NCI-H1417 treated with DMSO at 0.1 percent for 48 hours (cell line): ENCODE data around the gene NKX2-4.
"Not testable (repeated sequence)": the region's sequence is repeated elsewhere in the genome, so short reads cannot be mapped to it uniquely, and the experiment has no call there.

Source experiments
- DNase-seq: peaks from one replicate; lab custom pipeline; 2025; lab: John Stamatoyannopoulos, UW

The NKX2-4 gene

DNA sequence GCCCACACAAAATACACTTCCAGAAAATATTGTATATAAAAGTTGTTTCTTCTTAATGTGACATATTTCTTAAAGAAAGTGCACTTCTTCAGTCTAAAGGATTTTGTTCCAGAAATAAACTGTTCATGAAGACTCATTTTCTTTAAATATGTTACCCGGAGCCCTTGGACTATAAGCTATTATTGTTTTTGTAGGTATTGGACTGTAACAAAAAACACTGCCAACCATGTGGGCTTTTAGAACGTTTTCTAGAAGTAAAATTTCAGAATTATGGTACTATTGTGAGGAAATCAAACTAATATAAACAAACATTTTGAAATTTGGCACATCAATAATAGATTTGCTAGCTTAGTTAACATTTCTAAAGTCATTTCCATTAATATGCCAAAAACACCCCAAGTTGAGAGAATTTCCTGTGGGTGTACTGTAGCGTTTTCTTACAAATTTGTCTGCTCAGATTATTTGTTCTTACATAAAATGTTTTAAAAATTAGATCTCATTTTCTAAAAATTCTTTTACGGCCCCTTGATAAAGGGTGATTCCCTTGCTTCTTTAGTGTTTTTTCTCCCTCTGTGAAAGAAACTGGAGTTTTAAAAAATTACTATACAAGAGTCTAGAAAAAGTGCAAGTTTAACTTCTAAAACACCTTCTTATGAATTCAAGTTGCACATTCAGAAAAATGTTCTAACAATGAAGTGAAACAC, 3.4 kb downstream of the NKX2-4 start:
- DNase-seq = no peak

DNA sequence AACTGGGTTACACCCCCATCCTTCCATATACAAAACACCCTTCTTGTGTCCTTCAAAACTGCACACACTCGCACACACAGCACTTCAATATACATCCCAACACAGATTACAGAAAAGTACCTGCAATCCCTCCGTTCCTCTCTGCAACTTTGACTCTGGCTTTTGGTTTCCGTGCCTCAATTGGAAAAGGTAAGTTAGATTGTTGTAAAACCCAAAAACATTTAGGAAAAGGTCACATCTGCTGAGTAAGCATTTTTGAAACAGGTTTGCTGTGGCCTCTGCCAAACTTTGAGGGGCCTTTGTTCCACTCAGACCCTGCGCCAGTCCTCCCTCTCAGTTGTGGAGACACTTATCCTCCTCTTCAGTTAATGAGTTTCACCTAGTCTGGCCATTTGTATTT, 4.2 kb downstream of the NKX2-4 start:
- DNase-seq = no peak

DNA sequence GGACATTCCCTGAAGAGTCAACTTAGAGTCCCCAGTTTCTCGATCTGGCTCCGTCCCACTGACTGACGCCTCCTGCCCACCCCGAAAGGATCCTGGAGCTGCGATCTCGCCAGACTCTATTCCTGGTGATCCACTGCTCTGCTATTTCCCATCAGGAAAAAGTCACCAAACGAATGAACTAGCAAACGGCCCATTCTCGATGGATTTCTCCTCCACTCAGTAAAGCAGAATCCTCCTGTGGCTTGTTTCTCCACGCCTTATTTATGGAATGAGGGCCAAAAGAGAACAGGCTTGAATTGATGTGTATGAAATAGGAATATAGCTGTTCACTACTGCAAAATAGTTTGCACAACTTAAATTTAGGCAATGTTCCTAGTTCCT, 5.4 kb downstream of the NKX2-4 start:
- DNase-seq = no peak

DNA sequence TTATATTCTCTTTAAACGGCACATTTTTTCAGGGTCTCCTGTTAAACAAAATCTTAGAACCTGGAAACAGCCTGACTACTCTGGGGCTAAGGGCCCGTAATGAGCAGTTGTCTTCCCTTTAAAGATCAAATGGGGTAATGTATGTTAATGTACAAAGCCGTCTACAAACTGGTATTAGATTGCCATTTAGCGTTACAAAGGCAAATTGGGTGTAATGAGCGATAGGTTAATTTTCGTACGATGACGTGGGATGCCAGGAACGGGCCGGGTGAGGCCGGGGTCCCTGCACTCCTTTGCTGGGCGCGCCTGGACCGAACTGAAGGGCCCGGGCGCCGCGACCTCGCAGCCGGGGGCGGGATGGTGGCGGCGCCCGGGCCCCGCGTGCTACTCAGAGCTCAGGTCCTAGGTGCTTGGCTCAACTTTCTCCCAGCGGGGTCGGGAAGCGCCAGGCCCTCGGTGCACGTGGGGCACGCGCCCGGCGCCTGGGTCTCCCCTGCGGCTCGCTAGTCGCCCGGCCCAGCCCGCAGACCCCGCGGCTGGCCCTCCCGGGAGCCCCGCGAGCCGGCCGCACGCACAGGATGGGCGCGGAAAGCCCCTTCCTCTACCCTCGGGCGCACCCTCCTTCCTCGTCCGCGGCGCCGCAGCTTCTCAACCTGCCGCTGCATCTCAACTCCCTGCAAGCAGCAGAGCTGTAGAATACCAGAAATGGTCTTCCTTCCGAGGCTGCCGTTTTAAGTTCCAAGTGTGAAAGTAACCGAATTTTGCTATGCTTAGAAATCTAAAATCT, 5.9 kb downstream of the NKX2-4 start:
- no peak for DNase-seq

DNA sequence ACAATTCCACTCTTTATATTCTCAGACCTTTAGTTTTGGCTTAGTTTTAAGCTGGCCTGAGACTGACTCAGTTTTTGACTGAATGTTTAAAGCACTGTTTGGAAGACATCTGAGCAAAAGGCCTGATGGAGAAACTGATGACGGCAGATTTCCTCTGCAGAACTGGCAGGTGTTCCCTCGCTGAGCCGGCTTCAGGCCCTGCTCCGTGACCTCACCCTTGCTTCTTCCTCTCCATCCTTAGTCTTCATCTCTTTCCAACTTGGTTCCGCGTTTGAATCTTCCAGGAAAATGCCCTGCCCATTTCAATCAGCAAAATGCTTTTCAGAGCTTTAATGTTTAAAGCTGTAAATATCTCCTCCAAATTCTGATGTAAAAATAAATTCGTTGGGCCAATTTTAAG, 6.6 kb downstream of the NKX2-4 start:
- no peak for DNase-seq

DNA sequence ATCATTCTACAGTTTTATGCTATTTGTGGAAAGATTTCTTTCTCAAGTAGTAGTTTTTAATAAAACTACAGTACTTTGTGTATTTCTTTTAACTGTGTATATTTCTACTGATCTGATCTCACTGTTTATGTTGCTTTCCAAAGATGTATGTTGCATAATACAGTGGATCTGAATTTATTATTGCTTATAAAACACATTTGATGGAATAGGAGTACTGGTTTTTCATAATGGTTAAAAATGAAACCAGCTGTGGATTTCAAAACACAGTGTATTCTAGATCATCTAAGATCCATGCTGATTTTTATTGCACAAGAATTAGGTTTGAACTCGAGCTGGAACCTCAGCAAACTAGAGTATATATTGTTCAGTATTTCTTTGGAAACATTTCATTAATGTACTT, 8.0 kb downstream of the NKX2-4 start:
- no peak for DNase-seq

DNA sequence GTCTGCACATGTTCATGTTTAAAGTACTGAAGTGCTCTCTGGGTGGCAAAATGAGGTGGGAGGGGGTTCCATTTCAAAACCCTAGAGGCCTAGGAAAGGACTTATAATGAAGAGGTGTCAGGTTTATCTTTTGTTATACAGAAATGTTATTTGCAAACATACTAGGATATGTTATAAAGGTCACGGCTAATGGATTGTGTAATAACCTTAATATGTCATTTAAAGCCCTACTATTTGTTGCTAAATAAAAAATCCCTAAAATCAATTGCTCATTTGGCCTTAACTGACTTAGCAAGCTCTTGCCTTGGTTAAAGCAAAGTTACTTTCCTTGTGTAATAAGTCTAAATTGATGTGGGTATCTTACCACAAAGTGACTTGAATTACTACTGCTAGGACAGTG, 8.8 kb downstream of the NKX2-4 start:
- DNase-seq = no peak

DNA sequence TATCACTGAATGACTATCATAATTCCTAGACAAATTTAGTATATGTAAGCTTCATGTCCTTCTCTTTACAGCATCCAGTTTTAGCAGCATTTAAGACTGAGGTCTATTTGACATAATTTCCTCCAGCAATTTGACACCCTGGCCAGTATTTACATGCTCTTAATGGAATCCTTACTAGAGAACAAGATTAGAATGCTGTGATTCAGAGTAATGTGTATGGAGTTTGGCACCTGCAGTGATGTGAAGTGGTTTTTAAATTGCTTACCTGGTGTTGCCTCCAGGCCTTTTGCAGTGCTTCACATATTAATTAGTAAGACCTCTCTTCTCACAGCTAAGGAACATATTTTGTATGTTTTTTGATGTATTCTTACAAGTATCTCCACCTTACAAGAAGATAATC, 9.8 kb downstream of the NKX2-4 start:
- peak; percentile 86 for DNase-seq

DNA sequence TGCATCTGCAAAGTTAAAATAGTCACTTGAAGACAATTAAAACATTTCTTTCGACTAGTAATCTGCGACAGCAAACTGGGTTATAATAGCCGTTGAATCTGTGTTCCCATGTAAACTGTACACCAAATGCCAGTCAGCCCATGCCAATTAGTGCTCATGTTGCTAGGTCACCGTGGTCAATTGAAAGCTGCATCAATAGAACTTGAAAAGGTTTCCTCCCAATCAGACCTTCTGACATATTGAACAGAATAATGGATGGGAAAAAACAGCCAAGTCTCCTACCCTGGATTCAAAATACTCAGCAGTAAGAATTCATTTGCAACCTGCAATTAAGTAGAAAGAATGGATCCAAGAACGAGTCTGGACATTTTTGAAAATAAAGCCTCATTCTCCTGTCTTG, 11.2 kb downstream of the NKX2-4 start:
- DNase-seq = no peak

DNA sequence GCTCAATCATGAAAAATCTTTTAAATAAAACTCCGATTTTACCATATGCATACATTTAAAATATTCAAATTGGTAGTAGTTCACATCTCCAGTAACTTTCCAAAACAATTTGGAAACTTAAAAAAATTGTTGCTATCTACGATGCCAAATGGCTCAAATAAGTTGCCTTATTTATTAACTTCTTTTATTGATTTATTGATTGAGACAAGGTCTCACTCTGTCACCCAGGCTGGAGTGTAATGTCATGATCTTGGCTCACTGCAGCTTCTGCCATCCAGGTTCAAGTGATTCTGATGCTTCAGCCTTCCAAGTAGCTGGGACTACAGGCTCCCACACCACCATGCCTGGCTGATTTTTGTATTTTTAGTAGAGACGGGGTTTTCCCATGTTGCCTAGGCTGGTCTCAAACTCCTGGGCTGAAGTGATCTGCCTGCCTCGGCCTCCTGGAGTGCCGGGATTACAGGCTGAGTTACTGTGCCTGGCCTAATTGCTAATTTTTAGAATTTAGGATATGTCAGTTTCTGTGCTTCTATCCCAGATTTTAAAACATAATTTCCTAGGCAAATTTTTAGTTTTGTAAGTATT, 12.9 kb downstream of the NKX2-4 start:
- DNase-seq = no peak

DNA sequence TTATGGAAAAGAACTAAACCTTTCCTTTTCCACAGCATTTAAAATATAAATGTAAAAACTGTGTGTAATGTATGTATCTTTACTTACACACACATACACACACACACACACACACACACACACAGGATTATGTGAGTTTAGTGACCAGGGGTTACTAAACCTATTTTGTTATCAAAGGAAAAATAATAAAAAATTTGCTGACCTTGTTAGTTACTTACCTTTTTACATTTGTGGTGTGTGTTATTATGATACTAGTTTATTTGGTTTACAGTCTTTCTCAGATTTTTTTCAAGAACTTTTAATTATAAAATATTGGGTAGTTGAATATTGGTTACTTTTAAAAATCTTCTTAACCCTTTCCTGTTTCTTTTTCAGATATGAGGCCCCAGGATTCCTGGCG, 15.7 kb downstream of the NKX2-4 start:
- DNase-seq = no peak

DNA sequence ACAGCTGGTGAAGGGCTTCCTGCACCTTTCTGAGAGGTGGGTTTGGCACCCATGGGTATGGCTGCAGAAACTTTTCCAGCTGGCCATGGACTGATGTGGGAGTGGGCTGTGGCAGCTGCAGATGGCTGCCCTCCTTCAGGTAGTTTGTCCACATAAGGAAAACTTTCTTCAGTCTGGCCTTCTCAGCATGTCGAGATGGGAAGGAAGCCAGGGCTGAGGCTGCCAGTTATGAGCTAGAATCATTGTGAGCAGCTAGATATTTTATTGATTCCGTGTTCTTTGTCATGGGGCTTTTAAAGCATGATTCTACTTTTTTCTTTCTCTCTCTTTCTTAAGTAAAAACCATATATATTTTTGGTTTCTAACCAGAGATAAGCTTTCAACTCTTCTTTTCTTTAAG, 16.6 kb downstream of the NKX2-4 start:
- no peak for DNase-seq

DNA sequence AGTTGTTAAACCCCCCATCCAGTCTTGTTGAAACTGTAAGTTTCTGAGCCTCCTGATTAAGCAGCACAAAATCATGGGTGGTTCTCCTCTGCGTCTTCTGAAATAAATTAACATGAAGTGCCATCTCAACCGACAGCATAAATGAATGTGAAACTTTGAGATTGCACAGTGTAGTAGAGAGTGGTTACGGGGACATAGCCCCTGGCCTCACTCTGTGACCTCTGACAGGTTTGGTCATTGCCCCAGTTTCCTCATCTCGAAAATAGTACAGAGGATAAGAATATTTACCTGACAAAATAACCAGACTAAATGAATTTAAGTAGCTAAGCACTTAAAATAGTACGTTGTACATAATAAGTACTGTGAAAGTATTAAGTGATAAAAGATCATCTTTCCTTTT, 19.1 kb downstream of the NKX2-4 start:
- DNase-seq = no peak

DNA sequence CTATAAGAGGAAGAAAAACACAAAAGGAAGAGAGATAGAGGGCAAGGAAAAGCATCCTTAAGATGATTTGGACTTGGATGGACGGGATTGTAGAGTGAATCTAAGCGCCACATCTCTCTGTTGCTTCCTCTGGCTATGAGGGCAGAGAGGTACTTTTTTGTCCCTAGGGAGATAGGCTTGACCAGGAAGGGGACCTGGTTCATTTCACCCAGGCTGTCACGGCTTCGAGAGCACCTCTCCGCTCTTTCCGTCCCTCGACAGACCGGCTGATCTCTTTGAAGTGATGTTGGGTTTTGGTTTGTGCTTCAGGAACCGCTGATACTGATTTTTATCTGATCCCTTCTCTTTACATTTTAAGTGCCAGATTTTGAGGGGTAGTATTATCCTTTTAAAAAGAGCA, 19.6 kb downstream of the NKX2-4 start:
- no peak for DNase-seq

DNA sequence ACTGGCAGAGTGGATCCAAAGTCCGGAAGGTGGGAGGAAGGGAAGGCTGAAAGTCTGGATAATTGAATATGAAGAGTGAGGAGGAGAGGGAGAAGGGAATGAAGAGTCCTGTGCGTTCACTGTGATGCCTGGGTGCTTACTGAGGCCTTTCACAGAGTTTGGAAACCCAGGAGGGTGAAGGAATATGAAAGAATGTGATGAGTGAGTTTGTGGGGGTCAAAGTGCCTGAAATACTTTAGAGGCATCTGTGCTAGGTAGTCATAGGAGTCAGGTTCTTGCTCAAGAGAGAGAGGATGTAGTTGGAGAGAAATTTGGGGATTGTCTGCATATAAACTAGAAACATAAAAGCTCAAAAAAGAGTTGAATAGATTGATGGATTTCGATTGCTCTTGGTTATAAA, 20.7 kb downstream of the NKX2-4 start:
- no peak for DNase-seq

DNA sequence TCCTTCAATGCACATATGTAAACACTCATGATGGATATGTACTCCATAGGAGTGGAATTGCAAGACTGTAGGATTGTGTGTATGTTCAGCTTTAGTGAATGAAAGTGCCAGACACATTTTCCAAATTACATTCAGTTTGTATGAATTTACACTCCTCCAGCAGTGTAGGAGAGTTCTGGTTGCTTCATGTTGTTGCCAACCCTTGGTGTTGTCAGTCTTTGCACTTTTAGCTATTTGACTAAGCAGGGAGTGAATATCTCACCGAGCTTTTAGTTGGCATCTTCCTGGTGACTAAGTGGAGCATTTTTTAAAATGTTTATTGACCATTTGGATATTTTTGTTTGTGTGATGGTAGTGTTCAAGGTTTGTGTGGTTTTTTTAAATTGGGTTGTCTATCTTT, 23.9 kb downstream of the NKX2-4 start:
- DNase-seq = no peak

DNA sequence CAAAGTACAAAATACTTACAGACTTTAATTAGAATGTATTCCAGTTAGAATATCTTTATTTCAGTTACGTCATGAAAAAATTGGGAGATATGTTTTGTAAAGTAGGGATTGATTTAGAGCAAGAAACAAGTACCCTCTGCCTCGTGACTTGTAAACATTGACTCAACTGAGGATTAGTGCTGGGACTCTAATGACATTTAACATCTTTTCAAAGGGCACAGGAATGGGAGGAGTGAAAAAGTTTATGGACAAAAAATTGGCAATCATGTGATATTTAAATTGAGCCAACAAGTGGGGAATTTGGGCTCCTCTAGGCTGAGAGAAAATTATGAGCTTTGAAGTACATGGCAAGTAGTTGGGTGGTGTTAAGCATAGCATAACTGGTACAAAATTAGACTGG, 25.3 kb downstream of the NKX2-4 start:
- DNase-seq = no peak

DNA sequence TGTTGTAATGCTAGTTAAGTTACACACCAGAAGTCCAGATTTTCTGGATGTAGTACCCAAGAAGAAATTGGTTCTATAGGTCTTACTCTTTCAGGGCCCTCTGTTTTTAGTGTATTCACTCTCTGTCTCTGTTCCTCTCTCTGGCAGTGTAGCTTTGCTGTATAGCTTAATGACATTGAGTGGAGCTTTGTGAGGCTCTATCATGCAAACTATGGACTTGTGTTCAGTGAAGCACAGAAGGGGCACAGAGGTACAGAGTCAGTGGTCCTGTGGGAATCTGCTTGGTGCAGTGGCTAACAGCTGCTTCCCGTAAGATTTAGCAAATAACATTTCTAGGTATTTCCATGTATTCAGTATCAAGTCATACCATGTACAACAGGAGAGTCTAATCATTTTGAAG, 26.1 kb downstream of the NKX2-4 start:
- DNase-seq = no peak

DNA sequence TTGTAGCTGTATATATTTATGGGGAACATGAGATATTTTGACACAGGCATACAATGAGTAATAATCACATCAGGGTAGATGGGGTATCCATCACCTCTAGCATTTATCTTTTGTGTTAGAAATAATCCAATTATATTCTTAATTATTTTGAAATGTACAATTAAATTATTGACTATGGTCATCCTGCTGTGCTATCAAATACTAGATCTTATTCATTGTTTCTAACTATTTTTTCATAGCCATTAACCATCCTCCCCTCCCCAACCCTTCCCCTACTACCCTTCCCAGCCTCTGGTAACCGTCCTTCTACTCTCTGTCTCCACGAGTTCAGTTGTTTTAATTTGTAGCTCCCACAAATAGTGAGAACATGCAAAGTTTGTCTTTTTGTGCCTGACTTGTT, 28.5 kb downstream of the NKX2-4 start:
- DNase-seq = no peak

DNA sequence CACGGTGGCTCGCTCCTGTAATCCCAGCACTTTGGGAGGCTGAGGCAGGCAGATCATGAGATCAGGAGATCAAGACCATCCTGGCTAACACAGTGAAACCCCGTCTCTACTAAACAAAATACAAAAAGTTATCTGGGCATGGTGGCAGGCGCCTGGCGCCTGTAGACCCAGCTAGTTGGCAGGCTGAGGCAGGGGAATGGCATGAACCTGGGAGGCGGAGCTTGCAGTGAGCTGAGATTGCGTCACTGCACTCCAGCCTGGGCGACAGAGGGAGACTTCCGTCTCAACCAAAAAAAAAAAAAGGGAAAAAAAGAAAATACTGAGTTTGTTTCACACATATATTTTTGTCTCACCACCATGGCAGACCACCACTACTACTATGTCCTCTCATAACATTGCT, 31.1 kb downstream of the NKX2-4 start:
- DNase-seq = not testable (repeated sequence)

DNA sequence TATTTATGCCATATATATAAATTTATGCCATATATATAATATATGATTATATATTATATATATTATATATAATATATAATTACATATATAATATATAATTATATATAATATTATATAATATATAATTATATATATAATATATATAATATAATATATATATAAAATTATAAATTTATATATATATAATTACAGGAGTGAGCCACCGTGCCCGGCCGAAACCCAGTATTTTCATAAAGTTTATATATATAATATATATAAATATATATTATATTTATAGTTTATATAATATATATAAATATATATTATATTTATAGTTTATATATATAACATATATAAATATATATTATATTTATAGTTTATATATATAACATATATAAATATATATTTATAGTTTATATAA, 31.6 kb downstream of the NKX2-4 start:
- DNase-seq = no peak

DNA sequence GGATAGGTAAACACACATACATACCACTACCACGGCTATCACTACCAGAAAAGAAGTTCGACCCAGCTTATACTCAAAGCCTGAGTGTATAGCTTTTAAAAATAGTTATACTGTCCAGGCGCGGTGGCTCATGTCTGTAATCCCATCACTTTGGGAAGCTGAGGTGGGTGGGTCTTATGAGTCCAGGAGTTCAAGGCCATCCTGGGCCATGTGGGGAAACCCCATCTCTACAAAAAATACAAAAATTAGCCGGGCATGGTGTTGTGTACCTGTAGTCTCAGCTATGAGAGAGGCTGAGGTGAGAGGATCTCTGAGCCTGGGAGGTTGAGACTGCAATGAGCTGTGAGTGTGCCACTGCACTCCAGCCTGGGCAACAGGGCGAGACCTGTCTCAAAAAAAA, 32.9 kb downstream of the NKX2-4 start:
- DNase-seq = no peak

DNA sequence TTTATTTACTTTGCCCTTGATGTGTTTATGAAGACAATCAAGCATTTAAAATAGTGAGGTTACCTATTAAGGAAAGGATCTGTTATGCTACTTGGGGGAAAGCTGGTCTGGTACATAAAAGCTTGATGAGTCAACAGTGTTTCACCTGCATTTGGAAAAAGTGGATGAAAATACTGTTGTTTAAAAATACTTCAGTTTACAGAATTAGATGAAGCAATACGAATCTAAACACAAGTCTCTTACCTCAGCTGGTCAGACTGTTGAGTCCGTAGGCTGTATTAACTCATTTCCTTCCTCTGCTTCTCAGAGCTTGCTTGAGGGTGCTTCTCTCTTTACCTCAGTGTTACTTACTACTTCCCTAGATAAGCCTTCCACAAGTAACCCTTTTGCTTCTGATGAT, 36.1 kb downstream of the NKX2-4 start:
- DNase-seq = no peak

DNA sequence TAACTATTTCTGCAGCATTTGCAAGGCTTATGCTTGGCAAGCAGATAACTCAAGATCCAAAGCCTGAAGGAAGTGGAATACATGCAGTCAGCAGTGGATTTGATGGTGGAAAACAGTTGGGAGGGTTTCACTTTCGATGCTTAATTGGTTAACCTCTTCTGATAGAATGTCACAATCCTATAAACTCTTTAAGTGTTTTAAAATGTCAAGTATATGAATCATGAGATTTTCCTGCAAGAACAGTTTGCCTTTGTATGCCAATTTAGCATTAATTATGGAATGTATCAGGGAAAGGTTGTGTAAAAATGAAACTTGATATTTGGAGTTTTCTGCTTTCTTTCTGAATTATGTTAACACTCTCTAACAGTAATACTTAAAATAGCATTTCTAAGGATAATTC, 36.6 kb downstream of the NKX2-4 start:
- no peak for DNase-seq
